ENCODE measurements around the gene RNF113B.
A peak's percentile ranks its signal among the peaks of the same experiment; 100 is the strongest.

The RNF113B gene

DNA sequence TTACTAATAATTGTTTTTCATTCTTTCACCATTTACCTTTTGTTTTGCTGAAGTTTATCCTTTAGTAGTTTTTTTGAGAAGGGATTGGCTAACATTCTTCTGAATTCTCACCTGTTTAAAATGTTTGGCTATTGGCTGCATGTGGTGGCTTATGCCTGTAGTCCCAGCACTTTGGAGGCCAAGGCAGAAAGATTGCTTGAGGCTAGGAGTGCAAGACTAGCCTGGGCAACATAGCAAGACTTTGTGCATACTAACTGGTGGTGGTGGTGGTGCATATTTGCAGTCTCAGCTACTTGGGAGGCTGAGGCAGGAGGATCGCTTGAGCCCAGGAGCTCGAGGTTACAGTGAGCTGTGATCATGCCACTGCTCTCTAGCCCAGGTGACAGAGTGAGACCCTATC, 27.5 kb upstream of the RNF113B start:
- WGBS: 96% methylated on average over 2 of the region's 2 CpGs
- Histone ChIP-seq H3K36me3 (ENCODE audit: insufficient read depth, low read length) (0 out of 2 replicates have a peak, but pooled peaks cover 4% of the 10 kb centered on the region), H3K4me3 (ENCODE audit: low read length) (no peak overlapping the region)

DNA sequence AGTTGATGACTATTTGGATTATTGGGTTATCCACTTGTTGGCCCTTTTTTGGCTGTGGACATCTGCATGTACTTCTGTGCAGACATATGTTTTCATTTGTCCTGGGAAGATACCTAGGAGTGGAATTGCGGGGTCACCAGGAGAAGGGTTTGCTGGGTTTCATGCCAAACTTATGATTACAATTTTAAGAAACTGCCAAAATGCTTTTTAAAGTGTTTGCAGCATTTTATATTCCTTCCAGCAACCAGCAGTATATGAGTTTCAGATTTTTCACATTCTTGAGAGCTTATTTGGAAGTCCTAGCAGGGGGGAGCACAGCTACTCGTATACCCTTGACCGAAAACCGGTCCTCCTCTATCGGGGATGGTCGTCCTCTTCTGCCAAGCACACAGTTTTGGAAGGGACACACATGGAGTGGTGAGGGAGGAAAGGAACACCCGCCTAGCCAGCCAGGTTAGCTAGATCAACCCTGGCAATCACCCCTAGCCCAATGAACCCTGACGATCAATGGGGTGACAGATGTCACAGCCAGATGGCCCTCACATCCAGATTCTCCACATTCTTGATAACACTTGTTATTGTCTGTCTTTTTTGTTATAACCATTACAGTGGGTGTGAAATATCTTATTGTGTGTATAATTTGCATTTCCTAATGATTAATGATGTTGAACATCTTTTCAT, 26.7 kb upstream of the RNF113B start:
- Histone ChIP-seq H3K4me3 (ENCODE audit: low read length) (no peak overlapping the region), H3K27ac (ENCODE audit: low read depth, low read length) (no peak overlapping the region), H3K9ac (ENCODE audit: low read depth, low read length) (no peak overlapping the region), H3K9me3 (ENCODE audit: insufficient read depth, low read depth, low read length) (peaks cover 13% of the 10 kb centered on the region; the same call in 1 of the 2 replicates), H3K27me3 (ENCODE audit: insufficient read depth, low read length) (no peaks in the 10 kb centered on the region), H3K4me1 (ENCODE audit: insufficient read depth, low read length) (peaks cover 43% of the 10 kb centered on the region), H3K36me3 (ENCODE audit: insufficient read depth, low read length) (0 out of 2 replicates have a peak, but pooled peaks cover 4% of the 10 kb centered on the region)
- 97% methylated on average over 8 of the region's 8 CpGs for WGBS

More for the DNA sequence above, 27.5 kb upstream of the RNF113B start:
- Histone ChIP-seq H3K9ac (ENCODE audit: low read depth, low read length) (no peak overlapping the region), H3K4me1 (ENCODE audit: insufficient read depth, low read length) (peaks cover 35% of the 10 kb centered on the region), H3K9me3 (ENCODE audit: insufficient read depth, low read depth, low read length) (peaks cover 13% of the 10 kb centered on the region; the same call in 1 of the 2 replicates), H3K27ac (ENCODE audit: low read depth, low read length) (no peak overlapping the region), H3K27me3 (ENCODE audit: insufficient read depth, low read length) (no peaks in the 10 kb centered on the region)

DNA sequence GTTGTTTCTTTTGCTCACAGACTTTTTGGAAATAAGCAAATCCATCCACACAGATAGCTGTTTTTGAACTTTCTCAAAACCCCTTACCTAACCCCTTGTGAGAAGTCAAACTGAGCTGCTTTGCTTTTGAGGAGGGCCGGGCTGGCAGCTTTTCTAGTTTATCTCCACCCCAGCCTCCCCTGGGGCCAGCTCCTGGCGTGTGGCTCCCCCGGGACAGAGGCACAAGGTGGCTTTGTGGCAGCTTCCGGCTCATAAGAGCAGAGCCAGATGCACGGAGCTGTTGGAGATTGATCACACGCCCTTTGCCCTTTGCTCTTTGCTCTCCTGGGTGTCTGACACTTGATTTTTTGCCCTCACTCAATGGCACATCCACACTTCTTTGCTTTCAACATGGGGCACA, 24.9 kb upstream of the RNF113B start:
- Histone ChIP-seq H3K27me3 (ENCODE audit: insufficient read depth, low read length) (no peaks in the 10 kb centered on the region), H3K4me3 (ENCODE audit: low read length) (no peak overlapping the region), H3K36me3 (ENCODE audit: insufficient read depth, low read length) (0 out of 2 replicates have a peak, but pooled peaks cover 4% of the 10 kb centered on the region), H3K9ac (ENCODE audit: low read depth, low read length) (no peak overlapping the region; the same call in 1 of the 2 replicates), H3K9me3 (ENCODE audit: insufficient read depth, low read depth, low read length) (peaks cover 13% of the 10 kb centered on the region; the same call in 1 of the 2 replicates), H3K27ac (ENCODE audit: low read depth, low read length) (peak overlapping the region; percentile 28; the same call in 1 of the 2 replicates), H3K4me1 (ENCODE audit: insufficient read depth, low read length) (peaks cover 39% of the 10 kb centered on the region)
- 62% methylated on average over 6 of the region's 6 CpGs for WGBS

DNA sequence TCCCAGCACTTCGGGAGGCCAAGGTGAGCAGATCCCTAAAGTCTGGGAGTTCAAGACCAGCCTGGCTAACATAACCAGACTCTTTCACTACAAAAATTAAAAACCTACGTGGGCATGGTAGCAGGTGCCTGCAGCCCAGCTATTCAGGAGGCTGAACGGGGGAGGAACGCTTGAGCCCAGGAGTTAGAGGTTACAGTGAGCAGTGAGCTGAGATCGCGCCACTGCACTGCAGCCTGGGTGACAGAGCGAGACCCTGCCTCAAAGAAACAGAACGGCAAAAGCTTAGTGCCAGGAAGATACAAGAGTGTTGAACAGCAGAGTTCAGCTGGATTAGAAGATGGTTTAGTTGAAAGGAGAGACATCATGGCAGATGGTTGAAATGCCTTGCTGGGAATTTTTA, 24.1 kb upstream of the RNF113B start:
- H3K9me3 ChIP-seq (ENCODE audit: insufficient read depth, low read depth, low read length): peaks cover 13% of the 10 kb centered on the region; the same call in 1 of the 2 replicates
- no peak overlapping the region for H3K9ac ChIP-seq (ENCODE audit: low read depth, low read length)
- 85% methylated on average over 8 of the region's 8 CpGs for WGBS
- H3K27ac ChIP-seq (ENCODE audit: low read depth, low read length): peak overlapping the region; percentile 85
- no peaks in the 10 kb centered on the region for H3K27me3 ChIP-seq (ENCODE audit: insufficient read depth, low read length)
- H3K36me3 ChIP-seq (ENCODE audit: insufficient read depth, low read length): 0 out of 2 replicates have a peak, but pooled peaks cover 4% of the 10 kb centered on the region
- H3K4me1 ChIP-seq (ENCODE audit: insufficient read depth, low read length): peaks cover 37% of the 10 kb centered on the region
- H3K4me3 ChIP-seq (ENCODE audit: low read length): peak overlapping the region; percentile 40; the same call in 1 of the 2 replicates

DNA sequence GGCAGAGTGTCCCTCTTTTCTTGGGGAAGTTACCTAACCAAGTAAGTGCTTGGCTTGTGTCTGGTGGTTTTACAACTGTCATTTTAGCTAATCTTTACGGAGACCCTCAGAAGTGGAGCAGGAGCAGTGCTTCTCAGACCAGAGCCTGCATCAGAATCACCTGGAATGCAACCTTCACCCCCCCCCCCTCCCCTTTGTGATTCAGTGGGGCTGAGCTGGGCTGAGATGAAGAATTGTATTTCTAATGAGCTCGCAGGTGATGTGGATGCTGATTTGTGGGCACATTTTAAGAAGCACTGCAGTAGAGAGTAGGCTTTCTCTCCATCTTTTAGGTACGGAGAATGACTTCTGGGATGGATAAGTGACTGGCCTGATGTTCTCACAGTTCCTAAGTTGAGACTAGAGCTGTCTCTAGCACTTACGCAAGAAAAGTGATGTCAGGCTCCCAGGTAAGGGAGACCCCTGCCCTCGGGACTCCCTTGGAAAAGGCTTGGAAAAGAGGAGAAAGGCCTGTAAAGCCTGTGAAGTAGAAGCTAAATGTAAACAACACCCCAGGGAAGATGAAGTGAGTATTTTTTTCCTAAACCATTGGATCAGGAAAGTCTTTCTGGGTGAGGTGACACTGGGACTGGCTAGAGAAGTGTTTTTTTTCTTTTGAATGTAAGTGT, 23.3 kb upstream of the RNF113B start:
- peak overlapping the region; percentile 40 for H3K4me3 ChIP-seq (ENCODE audit: low read length)
- peaks cover 37% of the 10 kb centered on the region for H3K4me1 ChIP-seq (ENCODE audit: insufficient read depth, low read length)
- no peaks in the 10 kb centered on the region for H3K27me3 ChIP-seq (ENCODE audit: insufficient read depth, low read length)
- H3K9ac ChIP-seq (ENCODE audit: low read depth, low read length): peak overlapping the region; percentile 35
- 0 out of 2 replicates have a peak, but pooled peaks cover 4% of the 10 kb centered on the region for H3K36me3 ChIP-seq (ENCODE audit: insufficient read depth, low read length)
- H3K27ac ChIP-seq (ENCODE audit: low read depth, low read length): peak overlapping the region; percentile 85
- 37% methylated on average over 5 of the region's 5 CpGs for WGBS
- peaks cover 10% of the 10 kb centered on the region; the same call in 1 of the 2 replicates for H3K9me3 ChIP-seq (ENCODE audit: insufficient read depth, low read depth, low read length)

DNA sequence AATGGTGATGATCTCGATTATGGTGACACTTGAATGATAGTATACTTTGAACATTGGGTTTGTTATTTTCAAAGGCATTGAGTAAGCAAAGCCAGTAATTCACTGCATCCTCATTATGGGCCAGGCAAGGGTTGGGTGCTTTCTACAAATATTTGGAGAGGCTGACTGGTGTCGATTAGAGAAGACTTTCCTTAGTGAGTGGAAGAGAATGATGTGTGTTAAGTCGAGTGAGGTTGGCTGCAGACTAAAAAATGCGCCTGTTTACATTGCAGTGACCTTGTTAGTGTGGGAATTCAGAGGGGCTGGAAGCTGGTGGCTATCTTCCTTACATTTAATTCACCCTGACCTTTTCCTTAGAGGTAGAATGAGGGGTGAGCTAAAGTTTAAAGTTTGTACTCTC, 22.4 kb upstream of the RNF113B start:
- H3K4me3 ChIP-seq (ENCODE audit: low read length): peak overlapping the region; percentile 40; the same call in 1 of the 2 replicates
- no peaks in the 10 kb centered on the region for H3K27me3 ChIP-seq (ENCODE audit: insufficient read depth, low read length)
- H3K9ac ChIP-seq (ENCODE audit: low read depth, low read length): peak overlapping the region; percentile 35; the same call in 1 of the 2 replicates
- H3K27ac ChIP-seq (ENCODE audit: low read depth, low read length): peak overlapping the region; percentile 85; the same call in 1 of the 2 replicates
- 47% methylated on average over 4 of the region's 4 CpGs for WGBS
- H3K4me1 ChIP-seq (ENCODE audit: insufficient read depth, low read length): peaks cover 46% of the 10 kb centered on the region
- H3K9me3 ChIP-seq (ENCODE audit: insufficient read depth, low read depth, low read length): peaks cover 6% of the 10 kb centered on the region; the same call in 1 of the 2 replicates
- 0 out of 2 replicates have a peak, but pooled peaks cover 4% of the 10 kb centered on the region for H3K36me3 ChIP-seq (ENCODE audit: insufficient read depth, low read length)

DNA sequence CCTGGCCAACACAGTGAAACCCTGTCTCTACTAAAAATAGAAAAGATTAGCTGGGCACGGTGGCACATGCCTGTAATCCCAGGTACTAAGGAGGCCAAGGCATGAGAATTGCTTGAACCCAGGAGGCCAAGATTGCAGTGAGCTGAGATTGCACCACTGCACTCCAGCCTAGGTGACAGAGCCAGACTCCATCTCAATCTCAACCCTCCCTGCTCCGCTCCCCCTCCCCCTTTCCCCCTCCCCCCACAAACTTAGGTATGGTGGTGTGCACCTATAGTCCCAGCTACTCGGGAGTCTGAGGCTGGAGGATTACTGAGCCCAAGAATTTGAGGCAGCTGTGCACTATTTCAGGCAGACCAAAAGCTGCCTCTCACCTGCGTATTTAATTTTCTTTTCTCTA, 21.6 kb upstream of the RNF113B start:
- no peaks in the 10 kb centered on the region for H3K27me3 ChIP-seq (ENCODE audit: insufficient read depth, low read length)
- WGBS: 80% methylated on average over 3 of the region's 4 CpGs
- no peak overlapping the region for H3K4me3 ChIP-seq (ENCODE audit: low read length)
- H3K4me1 ChIP-seq (ENCODE audit: insufficient read depth, low read length): peaks cover 49% of the 10 kb centered on the region
- no peaks in the 10 kb centered on the region for H3K9me3 ChIP-seq (ENCODE audit: insufficient read depth, low read depth, low read length)
- H3K27ac ChIP-seq (ENCODE audit: low read depth, low read length): peak overlapping the region; percentile 85; the same call in 1 of the 2 replicates
- no peak overlapping the region for H3K9ac ChIP-seq (ENCODE audit: low read depth, low read length)
- H3K36me3 ChIP-seq (ENCODE audit: insufficient read depth, low read length): no peaks in the 10 kb centered on the region

DNA sequence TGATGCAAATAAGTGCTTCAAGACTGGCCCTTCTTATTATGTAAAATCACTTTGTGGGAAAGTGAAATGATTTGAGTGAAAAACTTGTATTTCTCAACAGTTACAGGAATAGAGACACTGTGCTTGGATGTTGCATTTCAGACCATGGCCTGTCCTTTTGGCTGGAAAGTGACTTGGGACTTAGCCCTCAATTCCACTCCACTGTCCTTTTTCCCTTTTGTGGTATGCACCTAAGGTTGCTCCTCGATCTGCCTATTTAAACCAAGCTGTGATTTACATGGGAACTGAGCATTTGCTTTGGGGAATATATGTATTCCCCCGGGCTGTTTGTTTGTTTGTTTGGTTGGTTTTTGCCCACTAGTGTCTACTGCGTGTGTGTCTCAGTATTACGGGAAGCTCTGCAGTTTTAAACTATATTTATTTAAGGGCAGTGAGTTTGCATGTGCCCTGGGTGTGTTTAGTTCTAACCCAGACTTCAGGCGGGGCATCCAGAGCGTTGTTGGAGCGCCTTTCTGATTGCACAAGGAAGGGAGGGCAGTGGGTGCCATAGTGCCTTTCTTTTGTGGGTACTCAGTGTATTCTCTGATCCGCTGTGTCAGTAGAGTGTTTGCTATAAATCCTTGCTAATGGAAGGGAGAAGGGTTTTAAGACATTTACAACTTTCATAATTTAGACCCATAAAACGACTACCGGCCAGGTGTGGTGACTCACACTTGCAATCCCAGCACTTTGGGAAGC, 18.2 kb upstream of the RNF113B start:
- WGBS: 85% methylated on average over 10 of the region's 10 CpGs
- Histone ChIP-seq H3K36me3 (ENCODE audit: insufficient read depth, low read length) (no peaks in the 10 kb centered on the region), H3K4me3 (ENCODE audit: low read length) (no peak overlapping the region)

DNA sequence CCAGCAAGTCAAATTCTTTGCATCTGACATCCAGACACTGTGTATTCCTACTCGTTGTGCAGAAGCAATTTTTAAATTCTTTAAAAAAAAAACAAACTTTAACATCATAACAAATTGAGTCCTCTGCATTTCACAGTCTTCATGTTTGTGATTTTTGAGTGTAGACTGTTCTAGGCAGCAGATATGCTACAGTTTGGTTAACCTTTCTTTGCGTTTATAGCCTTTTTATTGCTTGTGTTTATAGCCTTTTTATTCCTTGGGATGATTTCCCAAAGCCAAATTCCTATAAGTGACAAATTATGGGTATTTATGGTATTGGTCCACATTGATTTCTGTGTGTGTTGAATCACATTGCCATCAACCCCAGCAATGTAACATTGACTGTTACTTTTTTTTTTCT, 14.9 kb upstream of the RNF113B start:
- 77% methylated on average over 2 of the region's 2 CpGs for WGBS
- Histone ChIP-seq H3K9ac (ENCODE audit: low read depth, low read length) (no peak overlapping the region), H3K27ac (ENCODE audit: low read depth, low read length) (no peak overlapping the region), H3K27me3 (ENCODE audit: insufficient read depth, low read length) (no peaks in the 10 kb centered on the region), H3K9me3 (ENCODE audit: insufficient read depth, low read depth, low read length) (no peaks in the 10 kb centered on the region), H3K4me3 (ENCODE audit: low read length) (no peak overlapping the region), H3K36me3 (ENCODE audit: insufficient read depth, low read length) (no peaks in the 10 kb centered on the region), H3K4me1 (ENCODE audit: insufficient read depth, low read length) (peaks cover 21% of the 10 kb centered on the region; the same call in 1 of the 2 replicates)

More for the DNA sequence above, 18.2 kb upstream of the RNF113B start:
- no peaks in the 10 kb centered on the region for H3K27me3 ChIP-seq (ENCODE audit: insufficient read depth, low read length)
- H3K27ac ChIP-seq (ENCODE audit: low read depth, low read length): no peak overlapping the region; the same call in 1 of the 2 replicates
- no peaks in the 10 kb centered on the region for H3K9me3 ChIP-seq (ENCODE audit: insufficient read depth, low read depth, low read length)
- peaks cover 27% of the 10 kb centered on the region for H3K4me1 ChIP-seq (ENCODE audit: insufficient read depth, low read length)
- no peak overlapping the region for H3K9ac ChIP-seq (ENCODE audit: low read depth, low read length)

DNA sequence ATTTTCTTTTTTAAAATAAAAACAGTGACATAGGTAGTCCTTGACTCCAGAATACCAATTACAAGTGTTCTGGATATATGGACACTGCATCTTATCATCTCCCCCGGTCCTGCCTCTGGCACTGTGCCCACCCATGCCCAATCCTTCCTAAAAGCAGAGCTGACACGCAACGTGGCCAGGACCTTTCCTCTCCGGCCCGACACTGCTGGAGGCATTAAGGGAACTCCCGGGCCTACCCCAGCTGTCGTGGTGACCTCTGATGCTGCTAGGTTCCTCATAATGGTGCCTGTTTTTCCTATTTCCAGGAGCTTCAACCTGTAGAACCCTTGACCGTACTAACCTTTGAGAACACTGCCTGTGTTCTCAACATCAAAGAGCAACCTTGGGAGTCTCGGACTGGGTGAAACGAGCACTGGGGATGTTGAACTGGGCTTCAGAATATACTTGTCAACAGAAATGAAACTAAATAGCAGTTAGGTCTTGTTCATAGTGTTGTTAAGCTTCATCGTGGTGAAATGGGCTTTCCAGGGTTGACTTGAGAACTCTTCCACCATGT, 13.9 kb upstream of the RNF113B start:
- Histone ChIP-seq H3K4me3 (ENCODE audit: low read length) (no peak overlapping the region), H3K36me3 (ENCODE audit: insufficient read depth, low read length) (no peaks in the 10 kb centered on the region), H3K4me1 (ENCODE audit: insufficient read depth, low read length) (peaks cover 21% of the 10 kb centered on the region; the same call in 1 of the 2 replicates), H3K9ac (ENCODE audit: low read depth, low read length) (no peak overlapping the region), H3K9me3 (ENCODE audit: insufficient read depth, low read depth, low read length) (no peaks in the 10 kb centered on the region), H3K27me3 (ENCODE audit: insufficient read depth, low read length) (no peaks in the 10 kb centered on the region), H3K27ac (ENCODE audit: low read depth, low read length) (no peak overlapping the region)
- WGBS: 96% methylated on average over 11 of the region's 11 CpGs

Measured in HUES64 (cell line).